ENCODE results near the gene CRYBG1.

- TF ChIP-seq CTCF (conservative IDR thresholded peaks at IDR 0.05): no peak
- no peak for TF ChIP-seq ZFX (IDR thresholded peaks at IDR 0.05)
Measured at GRCh38 chr6:106426250-106426970, 65.9 kb downstream of the CRYBG1 start.
